Muscle of leg (tissue), 9 donors: ENCODE results near the gene ZNF880. TPM values are rescaled to one million over a fixed set of nuclear protein-coding genes. Genes with fewer than 3 reads are reported as not detected.

Experiments
- polyA plus RNA-seq, 8 donors: library from polyadenylated mRNA; unstranded; fragments of 120-200 nt; gene quantifications; one replicate each; pipeline versions ENCODE4 v1.2.1 to v1.2.3, GENCODE V29; 2013; ENCODE audit warnings: inconsistent platforms in 1 of 8, low replicate concordance in 1 of 8; ENCODE audit not compliant: insufficient read length in 8 of 8, insufficient read depth in 1 of 8
- total RNA-seq: library from RNA; stranded (reverse); fragments of 120-200 nt; gene quantifications from one replicate; pipeline ENCODE4 v1.2.4, GENCODE V29; 2013

ZNF880 gene
- total and polyA plus RNA-seq, 9 donors: 11.0 to 25.4 (median 15.0) TPM

Other genes starting within 250 kb of the ZNF880 start
- 11.6 TPM for gene ZNF616, start 230.0 kb upstream of the ZNF880 start, total RNA-seq
- 10 to 100 TPM in 1 of 8 donors, 1 to 10 TPM in 7; 5.6 to 10.4 (median 8.8) TPM for gene ZNF616, start 230.0 kb upstream of the ZNF880 start, polyA plus RNA-seq
- 15.4 TPM for gene ZNF836, start 198.3 kb upstream of the ZNF880 start, total RNA-seq
- 1 to 10 TPM; 6.5 to 9.3 (median 7.6) TPM for gene ZNF836, start 198.3 kb upstream of the ZNF880 start, polyA plus RNA-seq
- 136 TPM for gene PPP2R1A, start 179.9 kb upstream of the ZNF880 start, total RNA-seq
- 100 to 1,000 TPM; 278 to 349 (median 314) TPM for gene PPP2R1A, start 179.9 kb upstream of the ZNF880 start, polyA plus RNA-seq
- gene ZNF766, start 100.3 kb upstream of the ZNF880 start, total RNA-seq: 17.3 TPM
- gene ZNF766, start 100.3 kb upstream of the ZNF880 start, polyA plus RNA-seq: 10 to 100 TPM in 5 of 8 donors, 1 to 10 TPM in 3; 6.5 to 13.6 (median 10.8) TPM
- 9.0 TPM for gene ZNF480, start 72.8 kb upstream of the ZNF880 start, total RNA-seq
- 1 to 10 TPM; 5.8 to 9.9 (median 8.8) TPM for gene ZNF480, start 72.8 kb upstream of the ZNF880 start, polyA plus RNA-seq
- 4.3 TPM for gene ZNF610, start 33.7 kb upstream of the ZNF880 start, total RNA-seq
- gene ZNF610, start 33.7 kb upstream of the ZNF880 start, polyA plus RNA-seq: 1 to 10 TPM; 2.9 to 5.3 (median 3.9) TPM
- gene ZNF528, start 27.9 kb downstream of the ZNF880 start, total RNA-seq: 30.0 TPM
- gene ZNF528, start 27.9 kb downstream of the ZNF880 start, polyA plus RNA-seq: 10 to 100 TPM; 14.1 to 27.8 (median 17.3) TPM
- 0.22 TPM for gene ZNF534, start 59.2 kb downstream of the ZNF880 start, total RNA-seq
- 1 to 10 TPM in 3 of 8 donors, under 1 TPM in 5; 0.50 to 1.2 (median 0.73) TPM for gene ZNF534, start 59.2 kb downstream of the ZNF880 start, polyA plus RNA-seq
- gene ZNF578, start 83.6 kb downstream of the ZNF880 start, total RNA-seq: 5.9 TPM
- gene ZNF578, start 83.6 kb downstream of the ZNF880 start, polyA plus RNA-seq: 1 to 10 TPM; 1.3 to 4.1 (median 3.0) TPM
- gene ZNF808, start 157.7 kb downstream of the ZNF880 start, total RNA-seq: 15.9 TPM
- gene ZNF808, start 157.7 kb downstream of the ZNF880 start, polyA plus RNA-seq: 1 to 10 TPM; 3.6 to 7.6 (median 5.6) TPM
- 12.5 TPM for gene ZNF701, start 200.4 kb downstream of the ZNF880 start, total RNA-seq
- 10 to 100 TPM in 1 of 8 donors, 1 to 10 TPM in 7; 6.4 to 10.7 (median 8.4) TPM for gene ZNF701, start 200.4 kb downstream of the ZNF880 start, polyA plus RNA-seq